ENCODE results near the gene SLC6A13.

SLC6A13 gene

GRCh38 chr12:233615-233968 lies 29.0 kb downstream of the SLC6A13 start:
- no peak for DNase-seq
- H3K36me3 Mint-ChIP-seq (ENCODE audit: low read depth): no peaks in the 10 kb centered on the region
- no peaks in the 10 kb centered on the region for H3K4me1 Mint-ChIP-seq
- H3K27ac Mint-ChIP-seq: no peak overlapping the region
- no peak for ATAC-seq
- H3K4me3 Mint-ChIP-seq: no peak overlapping the region
- peaks cover 3% of the 10 kb centered on the region for H3K27me3 Mint-ChIP-seq
- H3K9me3 Mint-ChIP-seq: peaks cover 19% of the 10 kb centered on the region

DNA sequence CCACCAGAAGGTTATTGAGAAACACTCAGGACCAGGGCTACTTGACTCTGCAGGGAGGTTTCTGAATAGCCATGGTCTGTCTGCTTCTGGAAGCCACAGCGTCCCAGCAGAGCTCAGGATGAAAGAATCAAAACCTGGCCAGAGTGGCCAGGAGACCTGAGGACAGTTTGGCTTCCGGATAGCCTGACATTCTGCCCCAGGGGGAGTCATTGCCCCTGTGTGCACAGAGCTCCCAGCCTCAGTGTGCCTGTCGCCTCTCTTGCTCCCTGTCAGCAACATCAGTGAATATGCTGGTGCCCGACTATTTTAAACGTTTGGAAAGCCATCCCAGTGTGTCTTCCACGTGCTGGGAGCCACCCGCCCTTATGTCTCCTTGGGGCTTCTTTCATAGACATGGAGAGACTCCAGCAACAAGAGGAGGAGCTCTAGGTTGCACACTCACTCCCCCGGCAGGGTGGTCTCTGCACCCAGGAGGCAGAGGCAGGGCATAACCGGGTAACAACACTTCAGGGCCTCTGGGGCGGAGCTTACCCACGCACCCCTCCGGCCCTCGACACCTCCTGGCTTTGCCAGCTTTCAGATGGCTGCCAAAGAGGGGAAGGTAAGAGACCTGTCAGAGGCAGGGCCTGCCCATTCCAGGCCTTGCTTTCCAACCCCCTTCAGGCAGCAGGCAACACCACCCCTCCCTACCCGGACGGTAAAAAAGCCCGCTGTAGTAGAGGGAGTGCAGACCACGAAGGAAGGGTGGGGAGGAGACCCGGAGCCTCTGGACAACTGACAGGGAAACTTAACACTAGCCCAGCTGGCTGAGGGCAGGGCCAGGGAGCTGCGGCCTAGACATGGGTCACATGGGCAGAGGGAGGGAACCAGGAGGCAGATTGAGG lies 29.7 kb downstream of the SLC6A13 start:
- no peak overlapping the region for H3K27ac Mint-ChIP-seq
- no peak overlapping the region for H3K4me3 Mint-ChIP-seq
- H3K9me3 Mint-ChIP-seq: peaks cover 19% of the 10 kb centered on the region
- H3K4me1 Mint-ChIP-seq: no peaks in the 10 kb centered on the region
- H3K36me3 Mint-ChIP-seq (ENCODE audit: low read depth): no peaks in the 10 kb centered on the region
- peaks cover 5% of the 10 kb centered on the region for H3K27me3 Mint-ChIP-seq
- no peak for DNase-seq
- ATAC-seq: no peak

DNA sequence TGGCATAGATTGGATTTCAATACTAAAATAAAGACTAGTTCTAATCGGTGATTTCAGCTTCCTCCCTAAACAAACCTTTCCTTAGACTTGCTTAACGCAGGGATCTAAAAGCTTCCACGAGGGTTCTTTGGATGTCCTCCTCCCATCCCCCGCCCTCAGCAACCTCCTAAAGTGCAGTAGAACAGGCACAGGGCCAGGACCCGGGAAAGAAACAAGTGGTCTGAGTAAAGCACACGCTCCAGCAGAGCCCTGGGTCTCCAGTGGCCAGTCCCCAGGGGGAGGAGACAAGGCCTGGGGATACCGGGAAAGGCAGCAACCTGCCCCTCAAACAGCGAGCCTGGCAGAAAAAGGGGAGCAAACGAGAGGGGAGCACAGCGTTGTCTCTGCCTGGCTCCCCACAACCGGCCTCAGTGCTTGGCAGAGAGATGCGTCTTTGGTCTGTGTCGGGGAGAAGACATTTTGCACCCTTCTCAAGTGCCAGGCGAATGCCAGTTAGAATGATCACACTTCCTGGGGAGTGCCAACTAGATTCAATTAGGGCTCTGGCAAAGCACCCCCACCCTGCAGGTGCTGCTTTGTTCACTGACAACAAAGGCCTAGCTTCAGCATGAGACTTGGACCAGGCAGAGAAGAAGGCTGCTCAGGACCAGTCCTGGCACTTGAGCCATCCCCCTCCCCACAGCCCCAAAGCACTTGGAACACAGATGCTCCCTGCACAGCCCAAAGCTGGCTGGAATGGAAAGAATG lies 31.5 kb downstream of the SLC6A13 start:
- H3K36me3 Mint-ChIP-seq (ENCODE audit: low read depth): no peaks in the 10 kb centered on the region
- no peak for ATAC-seq
- no peak overlapping the region for H3K4me3 Mint-ChIP-seq
- no peak for DNase-seq
- H3K27ac Mint-ChIP-seq: no peak overlapping the region
- peaks cover 13% of the 10 kb centered on the region for H3K9me3 Mint-ChIP-seq
- peaks cover 5% of the 10 kb centered on the region for H3K27me3 Mint-ChIP-seq
- H3K4me1 Mint-ChIP-seq: no peaks in the 10 kb centered on the region

DNA sequence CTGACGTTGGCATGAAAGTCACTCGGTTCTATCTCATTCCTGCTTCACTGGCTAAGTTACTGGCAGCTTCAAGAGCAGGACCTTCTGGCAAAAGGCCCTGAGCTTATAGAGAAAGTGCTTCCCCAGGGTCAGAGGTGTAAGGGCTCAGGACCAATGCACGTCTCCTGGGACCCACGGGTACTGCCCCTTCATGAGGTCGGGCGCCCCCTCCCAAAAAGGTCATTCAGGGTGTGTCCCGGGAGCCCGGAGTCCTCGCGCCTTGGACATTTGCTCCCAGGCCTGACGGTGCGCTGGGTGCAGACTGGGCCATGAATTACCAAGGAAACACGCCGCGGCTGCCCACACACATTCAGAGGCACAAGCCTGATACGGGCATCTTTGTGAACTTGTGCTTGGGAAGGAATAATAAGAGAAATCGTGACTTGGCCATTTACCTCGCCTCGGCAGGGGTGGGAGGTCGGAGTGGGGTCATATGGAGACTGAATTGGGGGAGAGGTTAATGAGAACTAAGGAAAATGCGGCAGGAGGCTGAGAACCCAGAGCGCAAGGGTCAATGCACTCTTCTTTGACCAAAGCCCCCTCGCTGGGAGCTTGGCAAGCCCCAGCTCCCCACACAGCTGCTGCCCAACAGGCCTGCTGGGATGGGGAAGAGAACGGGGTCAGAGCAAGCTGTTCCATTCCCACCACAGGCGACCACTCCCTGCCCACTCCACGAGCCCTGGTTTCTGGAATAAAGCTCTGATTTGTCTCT lies 33.0 kb downstream of the SLC6A13 start:
- Mint-ChIP-seq H3K4me1 (no peaks in the 10 kb centered on the region), H3K4me3 (no peak overlapping the region), H3K36me3 (ENCODE audit: low read depth) (no peaks in the 10 kb centered on the region), H3K9me3 (no peaks in the 10 kb centered on the region), H3K27me3 (peaks cover 5% of the 10 kb centered on the region), H3K27ac (no peak overlapping the region)
- no peak for ATAC-seq
- no peak for DNase-seq

- DNase-seq (no peak), ATAC-seq (no peak)
- Mint-ChIP-seq H3K27ac (no peak overlapping the region), H3K9me3 (no peaks in the 10 kb centered on the region), H3K4me1 (no peaks in the 10 kb centered on the region), H3K4me3 (no peak overlapping the region), H3K36me3 (ENCODE audit: low read depth) (no peaks in the 10 kb centered on the region), H3K27me3 (peaks cover 5% of the 10 kb centered on the region)
These were observed 33.8 kb downstream of the SLC6A13 start for GRCh38 chr12:228846-229200.

- Mint-ChIP-seq H3K27ac (no peak overlapping the region), H3K4me3 (no peak overlapping the region), H3K4me1 (no peaks in the 10 kb centered on the region), H3K27me3 (peaks cover 5% of the 10 kb centered on the region), H3K36me3 (ENCODE audit: low read depth) (no peaks in the 10 kb centered on the region), H3K9me3 (no peaks in the 10 kb centered on the region)
- no peak for DNase-seq
- no peak for ATAC-seq
These were observed 34.5 kb downstream of the SLC6A13 start for GRCh38 chr12:227923-228845.

- peaks cover 5% of the 10 kb centered on the region for H3K27me3 Mint-ChIP-seq
- no peak overlapping the region for H3K27ac Mint-ChIP-seq
- no peaks in the 10 kb centered on the region for H3K4me1 Mint-ChIP-seq
- no peak overlapping the region for H3K4me3 Mint-ChIP-seq
- ATAC-seq: no peak
- DNase-seq: no peak
- no peaks in the 10 kb centered on the region for H3K36me3 Mint-ChIP-seq (ENCODE audit: low read depth)
- H3K9me3 Mint-ChIP-seq: no peaks in the 10 kb centered on the region
These were observed 35.2 kb downstream of the SLC6A13 start for GRCh38 chr12:227286-227915.

- ATAC-seq (no peak), DNase-seq (no peak)
- peaks cover 5% of the 10 kb centered on the region for H3K27me3 Mint-ChIP-seq
- no peak overlapping the region for H3K27ac Mint-ChIP-seq
- no peak overlapping the region for H3K4me3 Mint-ChIP-seq
- H3K36me3 Mint-ChIP-seq (ENCODE audit: low read depth): no peaks in the 10 kb centered on the region
- no peaks in the 10 kb centered on the region for H3K4me1 Mint-ChIP-seq
- H3K9me3 Mint-ChIP-seq: no peaks in the 10 kb centered on the region
These were observed 36.2 kb downstream of the SLC6A13 start for GRCh38 chr12:226401-226800.

DNA sequence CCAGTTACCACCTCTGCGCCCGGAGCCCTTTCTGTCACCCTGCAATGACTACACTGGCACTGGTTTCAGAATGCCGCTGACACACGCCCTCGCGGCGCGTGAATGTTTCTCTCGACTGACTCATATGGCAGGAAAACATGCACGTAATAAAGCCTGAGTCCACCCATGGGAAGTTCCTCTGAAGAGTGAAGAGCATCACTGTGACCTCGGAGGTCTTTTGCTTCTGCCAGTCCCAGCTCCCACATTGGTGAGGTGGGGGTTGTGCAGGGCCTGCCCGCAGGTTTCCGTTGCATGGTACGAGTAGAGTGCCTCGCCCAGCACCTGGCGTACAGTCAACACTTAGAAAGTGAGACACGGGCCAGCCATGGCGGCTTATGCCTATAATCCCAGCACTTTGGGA lies 37.6 kb downstream of the SLC6A13 start:
- Mint-ChIP-seq H3K36me3 (ENCODE audit: low read depth) (no peaks in the 10 kb centered on the region), H3K4me3 (no peak overlapping the region), H3K9me3 (no peaks in the 10 kb centered on the region), H3K4me1 (no peaks in the 10 kb centered on the region), H3K27ac (no peak overlapping the region), H3K27me3 (peaks cover 5% of the 10 kb centered on the region)
- DNase-seq (no peak), ATAC-seq (no peak)

- Mint-ChIP-seq H3K9me3 (no peaks in the 10 kb centered on the region), H3K36me3 (ENCODE audit: low read depth) (no peaks in the 10 kb centered on the region), H3K27ac (no peak overlapping the region), H3K4me1 (no peaks in the 10 kb centered on the region), H3K4me3 (no peak overlapping the region), H3K27me3 (peaks cover 5% of the 10 kb centered on the region)
- ATAC-seq (no peak), DNase-seq (no peak)
These were observed 38.3 kb downstream of the SLC6A13 start for GRCh38 chr12:224330-224729.

GRCh38 chr12:223841-224240 lies 38.8 kb downstream of the SLC6A13 start:
- no peak for ATAC-seq
- no peak for DNase-seq
- Mint-ChIP-seq H3K4me1 (no peaks in the 10 kb centered on the region), H3K27ac (no peak overlapping the region), H3K9me3 (no peaks in the 10 kb centered on the region), H3K4me3 (no peak overlapping the region), H3K36me3 (ENCODE audit: low read depth) (no peaks in the 10 kb centered on the region), H3K27me3 (peaks cover 4% of the 10 kb centered on the region)

GRCh38 chr12:221736-222135 lies 40.9 kb downstream of the SLC6A13 start:
- ATAC-seq (no peak), DNase-seq (no peak)
- no peaks in the 10 kb centered on the region for H3K4me1 Mint-ChIP-seq
- no peak overlapping the region for H3K4me3 Mint-ChIP-seq
- H3K27ac Mint-ChIP-seq: no peak overlapping the region
- H3K36me3 Mint-ChIP-seq (ENCODE audit: low read depth): no peaks in the 10 kb centered on the region
- no peaks in the 10 kb centered on the region for H3K9me3 Mint-ChIP-seq
- H3K27me3 Mint-ChIP-seq: no peaks in the 10 kb centered on the region

DNA sequence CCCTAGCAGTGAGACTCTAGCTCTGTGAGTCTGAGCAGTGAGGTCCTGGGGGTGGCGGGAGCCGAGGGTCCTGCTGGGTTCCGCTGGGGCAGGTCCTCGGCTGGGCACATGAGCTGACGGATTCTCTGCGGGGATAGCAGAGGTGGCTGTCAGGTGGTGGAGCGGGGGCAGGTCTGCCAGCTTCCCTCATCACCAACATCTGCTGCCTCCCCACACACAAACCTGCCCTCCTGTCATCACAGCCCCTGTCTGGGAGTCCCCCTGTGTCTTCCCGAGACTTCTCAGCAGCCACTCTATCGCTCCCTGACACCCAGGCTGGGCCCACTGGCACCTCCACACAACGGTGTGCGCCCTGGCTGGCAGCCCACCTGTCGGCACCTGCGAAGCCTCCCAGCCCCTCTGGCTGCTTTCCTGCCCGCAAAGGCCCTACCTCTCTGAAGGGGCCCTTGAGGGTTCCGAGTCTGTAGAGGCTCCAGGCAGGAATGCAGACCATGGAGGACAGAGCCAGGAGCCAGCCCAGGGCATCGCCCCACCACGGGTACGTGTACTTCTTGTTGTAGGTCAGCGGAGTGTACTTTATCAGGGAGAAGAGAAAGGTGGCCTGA lies 41.6 kb downstream of the SLC6A13 start:
- DNase-seq (no peak), ATAC-seq (no peak)
- no peak overlapping the region for H3K4me3 Mint-ChIP-seq
- H3K27ac Mint-ChIP-seq: no peak overlapping the region
- no peaks in the 10 kb centered on the region for H3K27me3 Mint-ChIP-seq
- no peaks in the 10 kb centered on the region for H3K9me3 Mint-ChIP-seq
- no peaks in the 10 kb centered on the region for H3K4me1 Mint-ChIP-seq
- no peaks in the 10 kb centered on the region for H3K36me3 Mint-ChIP-seq (ENCODE audit: low read depth)
